ENCODE measurements around the gene ELFN1. TPM values are rescaled to one million over a fixed set of nuclear protein-coding genes. Genes with fewer than 3 reads are reported as not detected.

Gene ELFN1
- polyA plus RNA-seq, 1 of the 3 experiments (the other 2 are of a cell fraction), result 0.05 TPM

GRCh38 chr7:1703441-1703840 is 33.4 kb downstream of the ELFN1 start:
- 75% methylated on average over 8 of the region's 8 CpGs for WGBS (ENCODE audit: low lambda C conversion rate)
- H4K20me1 ChIP-seq (ENCODE audit: insufficient read depth), result no peaks in the 10 kb centered on the region
- H2AFZ ChIP-seq (ENCODE audit: low read depth), result no peak overlapping the region
- H3K36me3 ChIP-seq (replicated peaks in 1 of 2; ENCODE audit: control insufficient read depth in 1 of 2, insufficient read depth in 2 of 2, low read length in 1 of 2), result no peaks in the 10 kb centered on the region
- no peaks in the 10 kb centered on the region for H3K79me2 ChIP-seq (ENCODE audit: insufficient read depth)
- H3K9me3 ChIP-seq, result no peaks in the 10 kb centered on the region; the same call in 1 of the 2 replicates
- H3K4me2 ChIP-seq, result no peak overlapping the region
- no peak overlapping the region for H3K27ac ChIP-seq (ENCODE audit: low read depth in 2 of 2, low read length in 1 of 2)
- H3K27me3 ChIP-seq (ENCODE audit: insufficient read depth), result no peaks in the 10 kb centered on the region
- H3F3A ChIP-seq (replicated peaks; ENCODE audit: insufficient read depth), result no peaks in the 10 kb centered on the region
- ChIA-PET CTCF (interaction anchor here (0.6 to 2.0 kb wide), 3 partner anchors 11 to 110 kb away, joined by 3 to 11 read pairs (median 3); no protein-coding TSS in a partner anchor), POLR2A (no interaction called here)
- H3K4me1 ChIP-seq (ENCODE audit: control insufficient read depth in 1 of 2, insufficient read depth in 2 of 2, low read depth in 1 of 2, low read length in 1 of 2), result peaks cover 0 to 16% of the 10 kb centered on the region in 2 experiments; a peak in 1 of 4 replicates
- TF ChIP-seq TAF1 (IDR thresholded peaks at IDR 0.05; ENCODE audit: borderline replicate concordance, low read depth, low read length), result no peak
- no peak for TF ChIP-seq USF1 (IDR thresholded peaks at IDR 0.05; ENCODE audit: borderline replicate concordance, low read depth)
- no peak for TF ChIP-seq YY1 (IDR thresholded peaks at IDR 0.05; ENCODE audit: low read depth)
- TF ChIP-seq SIN3A (IDR thresholded peaks at IDR 0.05; ENCODE audit: borderline replicate concordance, low read depth, low read length), result no peak
- TF ChIP-seq ZBTB33 (IDR thresholded peaks at IDR 0.05; ENCODE audit: borderline replicate concordance, low read depth), result no peak
- no peak for TF ChIP-seq MEF2A (IDR thresholded peaks at IDR 0.05; ENCODE audit: borderline replicate concordance, low read depth)
- TF ChIP-seq MAX (IDR thresholded peaks at IDR 0.05; ENCODE audit: low read depth), result no peak
- no peak for TF ChIP-seq EP300 (IDR thresholded peaks at IDR 0.05; ENCODE audit: borderline replicate concordance in 1 of 2, low read depth in 1 of 2, low read length in 1 of 2)
- TF ChIP-seq TEAD4 (IDR thresholded peaks at IDR 0.05; ENCODE audit: borderline replicate concordance, insufficient read depth), result no peak
- TF ChIP-seq ELF1 (IDR thresholded peaks at IDR 0.05), result no peak
- TF ChIP-seq TCF12 (IDR thresholded peaks at IDR 0.05), result no peak
- TF ChIP-seq CHD2 (IDR thresholded peaks at IDR 0.05; ENCODE audit: low read length, partially characterized antibody), result no peak
- no peak for TF ChIP-seq REST (IDR thresholded peaks at IDR 0.05; ENCODE audit: low read depth, low read length)
- TF ChIP-seq JUND (IDR thresholded peaks at IDR 0.05), result no peak
- no peak for TF ChIP-seq RCOR1 (IDR thresholded peaks at IDR 0.05; ENCODE audit: low read length)
- no peak for TF ChIP-seq RFX5 (IDR thresholded peaks at IDR 0.05; ENCODE audit: low read length)
- TF ChIP-seq CTCF (IDR thresholded peaks at IDR 0.05), result no peak
- TF ChIP-seq FOSL2 (IDR thresholded peaks at IDR 0.05; ENCODE audit: borderline replicate concordance, low read depth), result no peak
- no peak overlapping the region for H3K4me3 ChIP-seq (ENCODE audit: low read depth in 2 of 2, low read length in 1 of 2)
- no peak overlapping the region for H3K9ac ChIP-seq
- DNase-seq, result peak; percentile 25
- H3K9me2 ChIP-seq, result no peaks in the 10 kb centered on the region
